ENCODE data around the gene SLC16A9. TPM values are rescaled to one million over a fixed set of nuclear protein-coding genes. Genes with fewer than 3 reads are reported as not detected.

Gene SLC16A9
- polyA plus RNA-seq, 1 experiment = 0.05 TPM

GRCh38 chr10:59655309-59655708 lies 54.3 kb downstream of the SLC16A9 start:
- TF ChIP-seq CTCF (IDR thresholded peaks at IDR 0.05; ENCODE audit: insufficient read depth, low read depth, low read length) = no peak
- no peak for DNase-seq (ENCODE audit: low read depth)
- Histone ChIP-seq H3K27me3 (ENCODE audit: control insufficient read depth, insufficient read depth, low read length) (no peaks in the 10 kb centered on the region), H3K36me3 (ENCODE audit: control insufficient read depth, insufficient read depth, low read length) (no peaks in the 10 kb centered on the region), H3K4me3 (ENCODE audit: low read depth, low read length) (no peak overlapping the region)
- ChIA-PET POLR2A (no interaction called here), CTCF (no interaction called here)

- H3K36me3 ChIP-seq (ENCODE audit: control insufficient read depth, insufficient read depth, low read length) = no peaks in the 10 kb centered on the region
- no peak for DNase-seq (ENCODE audit: low read depth)
- POLR2A ChIA-PET = no interaction called here
- no peak overlapping the region for H3K4me3 ChIP-seq (ENCODE audit: low read depth, low read length)
- CTCF ChIA-PET = interaction anchor here (1.3 kb wide), 1 partner anchor 15 kb away, joined by 3 read pairs; no protein-coding TSS in a partner anchor
- H3K27me3 ChIP-seq (ENCODE audit: control insufficient read depth, insufficient read depth, low read length) = no peaks in the 10 kb centered on the region
- TF ChIP-seq CTCF (IDR thresholded peaks at IDR 0.05; ENCODE audit: insufficient read depth, low read depth, low read length) = no peak
Measured at GRCh38 chr10:59654007-59654406, 55.6 kb downstream of the SLC16A9 start.

- H3K4me3 ChIP-seq (ENCODE audit: low read depth, low read length) = no peak overlapping the region
- H3K27me3 ChIP-seq (ENCODE audit: control insufficient read depth, insufficient read depth, low read length) = no peaks in the 10 kb centered on the region
- ChIA-PET POLR2A (no interaction called here), CTCF (no interaction called here)
- no peaks in the 10 kb centered on the region for H3K36me3 ChIP-seq (ENCODE audit: control insufficient read depth, insufficient read depth, low read length)
- no peak for DNase-seq (ENCODE audit: low read depth)
- TF ChIP-seq CTCF (IDR thresholded peaks at IDR 0.05; ENCODE audit: insufficient read depth, low read depth, low read length) = no peak
Measured at GRCh38 chr10:59651902-59652301, 57.7 kb downstream of the SLC16A9 start.

GRCh38 chr10:59649606-59650346 lies 59.9 kb downstream of the SLC16A9 start:
- POLR2A ChIA-PET = no interaction called here
- DNase-seq (ENCODE audit: low read depth) = no peak
- Histone ChIP-seq H3K36me3 (ENCODE audit: control insufficient read depth, insufficient read depth, low read length) (no peaks in the 10 kb centered on the region), H3K4me3 (ENCODE audit: low read depth, low read length) (no peak overlapping the region), H3K27me3 (ENCODE audit: control insufficient read depth, insufficient read depth, low read length) (no peaks in the 10 kb centered on the region)
- no peak for TF ChIP-seq CTCF (IDR thresholded peaks at IDR 0.05; ENCODE audit: insufficient read depth, low read depth, low read length)
- CTCF ChIA-PET = no interaction called here

- no peak for TF ChIP-seq CTCF (IDR thresholded peaks at IDR 0.05; ENCODE audit: insufficient read depth, low read depth, low read length)
- CTCF ChIA-PET = no interaction called here
- POLR2A ChIA-PET = no interaction called here
- Histone ChIP-seq H3K36me3 (ENCODE audit: control insufficient read depth, insufficient read depth, low read length) (no peaks in the 10 kb centered on the region), H3K27me3 (ENCODE audit: control insufficient read depth, insufficient read depth, low read length) (no peaks in the 10 kb centered on the region), H3K4me3 (ENCODE audit: low read depth, low read length) (no peak overlapping the region)
- no peak for DNase-seq (ENCODE audit: low read depth)
Measured at GRCh38 chr10:59648711-59649201, 60.9 kb downstream of the SLC16A9 start.
